HEK293T (cell line): ENCODE measurements around the gene MAD2L1BP.

Experiments used
- FOXM1 ChIP-seq: fragments of 450-650 bp; IDR thresholded peaks from 2 replicates; pipeline ENCODE4 v1.6.1; 2017; ENCODE audit warnings: mild to moderate bottlenecking, borderline replicate concordance
- SP1 ChIP-seq: fragments of 450-650 bp; IDR thresholded peaks from 2 replicates; pipeline ENCODE4 v1.6.1; 2017

- TF ChIP-seq SP1 (no peak), FOXM1 (no peak)
Measured at GRCh38 chr6:43682724-43683429, 47.2 kb downstream of the MAD2L1BP start.
